Measurements from ENCODE around the gene ZNF615.

DNA sequence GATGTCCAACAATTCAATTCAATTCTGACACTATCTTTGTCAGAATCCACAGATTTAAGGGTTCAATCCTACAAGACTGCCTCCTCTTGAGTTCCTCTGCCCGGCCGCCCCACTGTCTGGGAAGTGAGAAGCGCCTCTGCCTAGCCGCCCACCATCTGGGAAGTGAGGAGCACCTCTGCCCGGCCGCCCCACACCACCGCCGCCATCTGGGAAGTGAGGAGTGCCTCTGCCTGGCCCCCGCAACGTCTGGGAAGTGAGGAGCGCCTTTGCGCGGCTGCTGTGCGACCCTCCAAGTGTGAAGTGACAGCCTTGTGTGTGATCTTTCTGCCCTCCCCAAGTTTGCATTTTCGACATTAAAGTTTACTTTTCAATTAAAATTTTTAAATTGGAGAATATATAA, 14.2 kb upstream of the ZNF615 start:
- TF ChIP-seq, protein P1, sequence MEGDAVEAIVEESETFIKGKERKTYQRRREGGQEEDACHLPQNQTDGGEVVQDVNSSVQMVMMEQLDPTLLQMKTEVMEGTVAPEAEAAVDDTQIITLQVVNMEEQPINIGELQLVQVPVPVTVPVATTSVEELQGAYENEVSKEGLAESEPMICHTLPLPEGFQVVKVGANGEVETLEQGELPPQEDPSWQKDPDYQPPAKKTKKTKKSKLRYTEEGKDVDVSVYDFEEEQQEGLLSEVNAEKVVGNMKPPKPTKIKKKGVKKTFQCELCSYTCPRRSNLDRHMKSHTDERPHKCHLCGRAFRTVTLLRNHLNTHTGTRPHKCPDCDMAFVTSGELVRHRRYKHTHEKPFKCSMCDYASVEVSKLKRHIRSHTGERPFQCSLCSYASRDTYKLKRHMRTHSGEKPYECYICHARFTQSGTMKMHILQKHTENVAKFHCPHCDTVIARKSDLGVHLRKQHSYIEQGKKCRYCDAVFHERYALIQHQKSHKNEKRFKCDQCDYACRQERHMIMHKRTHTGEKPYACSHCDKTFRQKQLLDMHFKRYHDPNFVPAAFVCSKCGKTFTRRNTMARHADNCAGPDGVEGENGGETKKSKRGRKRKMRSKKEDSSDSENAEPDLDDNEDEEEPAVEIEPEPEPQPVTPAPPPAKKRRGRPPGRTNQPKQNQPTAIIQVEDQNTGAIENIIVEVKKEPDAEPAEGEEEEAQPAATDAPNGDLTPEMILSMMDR (IDR thresholded peaks at IDR 0.05 in 8 of 11, conservative IDR thresholded peaks at IDR 0.05 in 3 of 11), result no peak
- TF ChIP-seq POLR2A (IDR thresholded peaks at IDR 0.05), result no peak
- no peak for TF ChIP-seq POLR2AphosphoS5 (IDR thresholded peaks at IDR 0.05)

Measured in spleen (tissue), 7 donors.